Measurements from ENCODE around the gene RAD51B.

RAD51B gene

GRCh38 chr14:68727315-68728047, 907.9 kb downstream of the RAD51B start:
- no peak overlapping the region for H3K4me3 Mint-ChIP-seq
- no peaks in the 10 kb centered on the region for H3K36me3 Mint-ChIP-seq

GRCh38 chr14:68728342-68729106, 908.9 kb downstream of the RAD51B start:
- no peaks in the 10 kb centered on the region for H3K27me3 Mint-ChIP-seq
- H3K4me1 Mint-ChIP-seq, result peaks cover 22% of the 10 kb centered on the region
- no peaks in the 10 kb centered on the region for H3K36me3 Mint-ChIP-seq
- H3K4me3 Mint-ChIP-seq, result no peak overlapping the region
- no peaks in the 10 kb centered on the region for H3K9me3 Mint-ChIP-seq
- peak overlapping the region; percentile 8 for H3K27ac Mint-ChIP-seq

More at GRCh38 chr14:68727315-68728047, 907.9 kb downstream of the RAD51B start:
- Mint-ChIP-seq H3K27me3 (no peaks in the 10 kb centered on the region), H3K27ac (no peak overlapping the region), H3K4me1 (peaks cover 15% of the 10 kb centered on the region), H3K9me3 (no peaks in the 10 kb centered on the region)

- no peaks in the 10 kb centered on the region for H3K27me3 Mint-ChIP-seq
- no peaks in the 10 kb centered on the region for H3K36me3 Mint-ChIP-seq
- H3K4me3 Mint-ChIP-seq, result no peak overlapping the region
- peaks cover 30% of the 10 kb centered on the region for H3K4me1 Mint-ChIP-seq
- H3K27ac Mint-ChIP-seq, result no peak overlapping the region
- no peaks in the 10 kb centered on the region for H3K9me3 Mint-ChIP-seq
Observed at GRCh38 chr14:68729556-68729955, 910.0 kb downstream of the RAD51B start.

- no peak overlapping the region for H3K4me3 Mint-ChIP-seq
- no peaks in the 10 kb centered on the region for H3K36me3 Mint-ChIP-seq
- H3K27me3 Mint-ChIP-seq, result no peaks in the 10 kb centered on the region
- H3K27ac Mint-ChIP-seq, result no peak overlapping the region
- peaks cover 37% of the 10 kb centered on the region for H3K4me1 Mint-ChIP-seq
- H3K9me3 Mint-ChIP-seq, result no peaks in the 10 kb centered on the region
Observed at GRCh38 chr14:68730348-68730747, 910.8 kb downstream of the RAD51B start.

- H3K9me3 Mint-ChIP-seq, result no peaks in the 10 kb centered on the region
- no peak overlapping the region for H3K27ac Mint-ChIP-seq
- no peak overlapping the region for H3K4me3 Mint-ChIP-seq
- peaks cover 38% of the 10 kb centered on the region for H3K4me1 Mint-ChIP-seq
- H3K27me3 Mint-ChIP-seq, result no peaks in the 10 kb centered on the region
- no peaks in the 10 kb centered on the region for H3K36me3 Mint-ChIP-seq
Observed at GRCh38 chr14:68730811-68731425, 911.3 kb downstream of the RAD51B start.

- Mint-ChIP-seq H3K4me1 (peaks cover 39% of the 10 kb centered on the region), H3K27me3 (no peaks in the 10 kb centered on the region), H3K27ac (peak overlapping the region; percentile 23), H3K36me3 (no peaks in the 10 kb centered on the region), H3K9me3 (no peaks in the 10 kb centered on the region), H3K4me3 (no peak overlapping the region)
Observed at GRCh38 chr14:68733086-68733914, 913.7 kb downstream of the RAD51B start.

GRCh38 chr14:68734231-68734732, 914.7 kb downstream of the RAD51B start:
- Mint-ChIP-seq H3K4me1 (peaks cover 32% of the 10 kb centered on the region), H3K9me3 (no peaks in the 10 kb centered on the region), H3K36me3 (no peaks in the 10 kb centered on the region), H3K4me3 (peak overlapping the region; percentile 6), H3K27ac (peak overlapping the region; percentile 71), H3K27me3 (no peaks in the 10 kb centered on the region)

GRCh38 chr14:68735856-68736255, 916.3 kb downstream of the RAD51B start:
- H3K4me3 Mint-ChIP-seq, result no peak overlapping the region
- no peaks in the 10 kb centered on the region for H3K36me3 Mint-ChIP-seq
- H3K9me3 Mint-ChIP-seq, result no peaks in the 10 kb centered on the region
- peaks cover 28% of the 10 kb centered on the region for H3K4me1 Mint-ChIP-seq
- no peak overlapping the region for H3K27ac Mint-ChIP-seq
- H3K27me3 Mint-ChIP-seq, result no peaks in the 10 kb centered on the region

GRCh38 chr14:68736471-68736871, 916.9 kb downstream of the RAD51B start:
- Mint-ChIP-seq H3K4me3 (no peak overlapping the region), H3K36me3 (peaks cover 2% of the 10 kb centered on the region), H3K9me3 (no peaks in the 10 kb centered on the region), H3K4me1 (peaks cover 28% of the 10 kb centered on the region), H3K27me3 (no peaks in the 10 kb centered on the region), H3K27ac (no peak overlapping the region)

GRCh38 chr14:68737086-68737485, 917.5 kb downstream of the RAD51B start:
- H3K4me3 Mint-ChIP-seq, result no peak overlapping the region

GRCh38 chr14:68738559-68738958, 919.0 kb downstream of the RAD51B start:
- no peaks in the 10 kb centered on the region for H3K27me3 Mint-ChIP-seq
- no peak overlapping the region for H3K4me3 Mint-ChIP-seq
- H3K27ac Mint-ChIP-seq, result no peak overlapping the region
- no peaks in the 10 kb centered on the region for H3K9me3 Mint-ChIP-seq
- peaks cover 20% of the 10 kb centered on the region for H3K4me1 Mint-ChIP-seq
- peaks cover 2% of the 10 kb centered on the region for H3K36me3 Mint-ChIP-seq

More at GRCh38 chr14:68737086-68737485, 917.5 kb downstream of the RAD51B start:
- H3K9me3 Mint-ChIP-seq, result no peaks in the 10 kb centered on the region
- peaks cover 2% of the 10 kb centered on the region for H3K36me3 Mint-ChIP-seq
- no peak overlapping the region for H3K27ac Mint-ChIP-seq
- H3K27me3 Mint-ChIP-seq, result no peaks in the 10 kb centered on the region
- H3K4me1 Mint-ChIP-seq, result peaks cover 28% of the 10 kb centered on the region

- Mint-ChIP-seq H3K4me3 (no peak overlapping the region), H3K4me1 (peaks cover 10% of the 10 kb centered on the region), H3K9me3 (no peaks in the 10 kb centered on the region), H3K36me3 (peaks cover 2% of the 10 kb centered on the region), H3K27me3 (no peaks in the 10 kb centered on the region), H3K27ac (no peak overlapping the region)
Observed at GRCh38 chr14:68739701-68740100, 920.1 kb downstream of the RAD51B start.

GRCh38 chr14:68740788-68741476, 921.4 kb downstream of the RAD51B start:
- H3K27ac Mint-ChIP-seq, result no peak overlapping the region
- no peak overlapping the region for H3K4me3 Mint-ChIP-seq
- H3K4me1 Mint-ChIP-seq, result peaks cover 4% of the 10 kb centered on the region
- H3K27me3 Mint-ChIP-seq, result no peaks in the 10 kb centered on the region
- H3K9me3 Mint-ChIP-seq, result no peaks in the 10 kb centered on the region
- peaks cover 2% of the 10 kb centered on the region for H3K36me3 Mint-ChIP-seq

GRCh38 chr14:68741477-68741791, 921.9 kb downstream of the RAD51B start:
- H3K4me3 Mint-ChIP-seq, result no peak overlapping the region
- H3K9me3 Mint-ChIP-seq, result no peaks in the 10 kb centered on the region
- no peaks in the 10 kb centered on the region for H3K27me3 Mint-ChIP-seq
- no peaks in the 10 kb centered on the region for H3K4me1 Mint-ChIP-seq
- H3K27ac Mint-ChIP-seq, result no peak overlapping the region
- H3K36me3 Mint-ChIP-seq, result peaks cover 2% of the 10 kb centered on the region
